ENCODE data around the gene AKR1C4.
"Not testable (repeated sequence)": the region's sequence is repeated elsewhere in the genome, so short reads cannot be mapped to it uniquely, and the experiment has no call there.

- not testable (repeated sequence) for TF ChIP-seq EZH2 (IDR thresholded peaks at IDR 0.05; ENCODE audit: low read length, unreplicated experiment); CTCF (conservative IDR thresholded peaks at IDR 0.05; ENCODE audit: low read depth, low read length)
Observed at GRCh38 chr10:5222942-5223341, 26.3 kb downstream of the AKR1C4 start.
